Hippocampal formation (tissue), 2 donors: ENCODE measurements around the gene GADD45GIP1.

Source experiments
- DNase-seq, 2 donors: peaks; one replicate each; lab custom pipeline; 2025; lab: John Stamatoyannopoulos, UW

Gene GADD45GIP1

GRCh38 chr19:12956446-12957388 lies at the start of gene GADD45GIP1:
GADD45GIP1 (minus strand) TSS chr19:12957223; CDS start chr19:12957212, 11 bp downstream.
- DNase-seq: peak in 1 of 2 donors; percentile 71

GRCh38 chr19:13005861-13006370 lies 48.9 kb upstream of the GADD45GIP1 start:
- no peak for DNase-seq

GRCh38 chr19:13005253-13005652 lies 48.2 kb upstream of the GADD45GIP1 start:
- DNase-seq: no peak

- no peak for DNase-seq
Observed at GRCh38 chr19:13004273-13004672, 47.2 kb upstream of the GADD45GIP1 start.

- DNase-seq: no peak
Observed at GRCh38 chr19:13003081-13003480, 46.1 kb upstream of the GADD45GIP1 start.

- peak; percentile 92 to 96 for DNase-seq
Observed at GRCh38 chr19:13002166-13002898, 45.3 kb upstream of the GADD45GIP1 start.

- peak in 1 of 2 donors; percentile 91 for DNase-seq
Observed at GRCh38 chr19:13001502-13002165, 44.6 kb upstream of the GADD45GIP1 start.

- DNase-seq: no peak
Observed at GRCh38 chr19:13001166-13001501, 44.1 kb upstream of the GADD45GIP1 start.

GRCh38 chr19:12997967-12998940 lies 41.2 kb upstream of the GADD45GIP1 start:
- DNase-seq: no peak

- DNase-seq: no peak
Observed at GRCh38 chr19:12997179-12997966, 40.4 kb upstream of the GADD45GIP1 start.

- no peak for DNase-seq
Observed at GRCh38 chr19:12996406-12997094, 39.5 kb upstream of the GADD45GIP1 start.

GRCh38 chr19:12995596-12996405 lies 38.8 kb upstream of the GADD45GIP1 start:
- no peak for DNase-seq

- no peak for DNase-seq
Observed at GRCh38 chr19:12994701-12995595, 37.9 kb upstream of the GADD45GIP1 start, which contains the start of gene NFIX. NFIX (plus strand) TSS chr19:12995475; CDS start chr19:12995838, 363 bp downstream.

GRCh38 chr19:12993562-12993961 lies 36.5 kb upstream of the GADD45GIP1 start:
- DNase-seq: no peak

GRCh38 chr19:12992729-12993128 lies 35.7 kb upstream of the GADD45GIP1 start:
- no peak for DNase-seq

GRCh38 chr19:12991296-12991695 lies 34.3 kb upstream of the GADD45GIP1 start:
- no peak for DNase-seq

GRCh38 chr19:12990853-12991252 lies 33.8 kb upstream of the GADD45GIP1 start:
- no peak for DNase-seq
